Measurements from ENCODE around the gene PCSK9.
A peak's percentile ranks its signal among the peaks of the same experiment; 100 is the strongest.

The PCSK9 gene

GRCh38 chr1:55035904-55036303 lies 3.4 kb upstream of the PCSK9 start:
- TF ChIP-seq CTCF (IDR thresholded peaks at IDR 0.05), result peak; percentile 39; the same call in 1 of the 2 replicates

GRCh38 chr1:55037733-55038551 lies 1.4 kb upstream of the PCSK9 start:
- TF ChIP-seq CTCF (IDR thresholded peaks at IDR 0.05), result no peak

GRCh38 chr1:55038552-55038838 lies 853 bp upstream of the PCSK9 start:
- no peak for TF ChIP-seq CTCF (IDR thresholded peaks at IDR 0.05)

GRCh38 chr1:55038974-55039341 lies 390 bp upstream of the PCSK9 start:
- no peak for TF ChIP-seq CTCF (IDR thresholded peaks at IDR 0.05)

GRCh38 chr1:55040083-55040932 lies 960 bp downstream of the PCSK9 start:
- TF ChIP-seq CTCF (IDR thresholded peaks at IDR 0.05), result no peak

GRCh38 chr1:55040933-55041494 lies 1.7 kb downstream of the PCSK9 start:
- no peak for TF ChIP-seq CTCF (IDR thresholded peaks at IDR 0.05)

- TF ChIP-seq CTCF (IDR thresholded peaks at IDR 0.05), result no peak
These were observed 2.3 kb downstream of the PCSK9 start for GRCh38 chr1:55041613-55042012.
